Measurements from ENCODE around the gene COPS7A.

COPS7A gene

GRCh38 chr12:6752921-6753771 lies 29.3 kb downstream of the COPS7A start, which contains the start of gene MLF2 (continued):
- TF ChIP-seq ZBTB11 (tag by site-specific recombination; conservative IDR thresholded peaks at IDR 0.05; ENCODE audit: low read depth): peak; percentile 97
- peak; percentile 91 for TF ChIP-seq ZFHX2 (tag by site-specific recombination; conservative IDR thresholded peaks at IDR 0.05)
- no peak for TF ChIP-seq ZNF830 (tag by site-specific recombination; IDR thresholded peaks at IDR 0.05; ENCODE audit: low read depth)
- TF ChIP-seq ZNF24 (tag by site-specific recombination; IDR thresholded peaks at IDR 0.05): peak; percentile 91
- TF ChIP-seq PATZ1 (tag by site-specific recombination; IDR thresholded peaks at IDR 0.05): peak; percentile 100
- no peak for TF ChIP-seq ZNF112 (tag by site-specific recombination; IDR thresholded peaks at IDR 0.05)
- TF ChIP-seq PRDM2 (tag by site-specific recombination; IDR thresholded peaks at IDR 0.05; ENCODE audit: borderline replicate concordance): no peak
- TF ChIP-seq REPIN1 (tag by site-specific recombination; IDR thresholded peaks at IDR 0.05; ENCODE audit: low read depth): no peak
- no peak for TF ChIP-seq RBAK (tag by site-specific recombination; IDR thresholded peaks at IDR 0.05)
- TF ChIP-seq ZNF561 (tag by site-specific recombination; IDR thresholded peaks at IDR 0.05; ENCODE audit: borderline replicate concordance): peak; percentile 83; the same call in 1 of the 2 replicates
- peak; percentile 38; the same call in 1 of the 2 replicates for TF ChIP-seq INSM2 (tag by site-specific recombination; IDR thresholded peaks at IDR 0.05)
- TF ChIP-seq ZNF610 (tag by site-specific recombination; IDR thresholded peaks at IDR 0.05; ENCODE audit: borderline replicate concordance): peak; percentile 74; the same call in 1 of the 2 replicates
- peak; percentile 58 for TF ChIP-seq ZNF600 (tag by site-specific recombination; IDR thresholded peaks at IDR 0.05)
- TF ChIP-seq ZBTB26 (tag by site-specific recombination; optimal IDR thresholded peaks at IDR 0.05): peak; percentile 46
- peak; percentile 96 for TF ChIP-seq KLF9 (tag by site-specific recombination; IDR thresholded peaks at IDR 0.05; ENCODE audit: low read depth)
- peak; percentile 58 for TF ChIP-seq ZEB2 (tag by site-specific recombination; IDR thresholded peaks at IDR 0.05)
- TF ChIP-seq ZNF629 (tag by site-specific recombination; IDR thresholded peaks at IDR 0.05): peak; percentile 87
- TF ChIP-seq BCL11A (tag by site-specific recombination; IDR thresholded peaks at IDR 0.05; ENCODE audit: low read depth): 0 out of 2 replicates have a peak, but pooled peaks have one; percentile 20
- peak; percentile 78 for TF ChIP-seq ZBTB21 (tag by site-specific recombination; IDR thresholded peaks at IDR 0.05)
- TF ChIP-seq ZNF18 (tag by site-specific recombination; IDR thresholded peaks at IDR 0.05): peak; percentile 8; the same call in 1 of the 2 replicates
- TF ChIP-seq ZNF664 (tag by site-specific recombination; IDR thresholded peaks at IDR 0.05): 0 out of 2 replicates have a peak, but pooled peaks have one; percentile 2
- TF ChIP-seq ZNF501 (tag by site-specific recombination; IDR thresholded peaks at IDR 0.05): peak; percentile 91
